NB4 (cell line): ENCODE results near the gene TCF25.
"Not testable (repeated sequence)": the region's sequence is repeated elsewhere in the genome, so short reads cannot be mapped to it uniquely, and the experiment has no call there.

Experiments
- DNase-seq: peaks from one replicate; pipeline ENCODE4 v3.0.0; 2010; ENCODE audit warnings: low read depth
- H3K4me3 ChIP-seq: one replicate; pipeline ENCODE4 v1.5.1; 2011; ENCODE audit warnings: mild to moderate bottlenecking, low read depth, low read length, moderate library complexity
- MYC ChIP-seq: IDR thresholded peaks from 2 replicates; pipeline ENCODE4 v1.6.1; 2011; ENCODE audit warnings: low read depth, low read length
- POLR2A ChIP-seq: IDR thresholded peaks from 2 replicates; pipeline ENCODE4 v1.6.1; 2011; ENCODE audit warnings: mild to moderate bottlenecking; ENCODE audit not compliant: insufficient read length; ENCODE audit errors: extremely low read depth
- TF ChIP-seq, protein P1 (sequence below): IDR thresholded peaks from 2 replicates; pipeline ENCODE4 v1.6.1; 2011; ENCODE audit warnings: low read depth, low read length
- TF ChIP-seq, protein P2 (sequence below): IDR thresholded peaks from one replicate; pipeline ENCODE4 v1.5.1; 2012; ENCODE audit warnings: low read depth, low read length

The TCF25 gene

DNA sequence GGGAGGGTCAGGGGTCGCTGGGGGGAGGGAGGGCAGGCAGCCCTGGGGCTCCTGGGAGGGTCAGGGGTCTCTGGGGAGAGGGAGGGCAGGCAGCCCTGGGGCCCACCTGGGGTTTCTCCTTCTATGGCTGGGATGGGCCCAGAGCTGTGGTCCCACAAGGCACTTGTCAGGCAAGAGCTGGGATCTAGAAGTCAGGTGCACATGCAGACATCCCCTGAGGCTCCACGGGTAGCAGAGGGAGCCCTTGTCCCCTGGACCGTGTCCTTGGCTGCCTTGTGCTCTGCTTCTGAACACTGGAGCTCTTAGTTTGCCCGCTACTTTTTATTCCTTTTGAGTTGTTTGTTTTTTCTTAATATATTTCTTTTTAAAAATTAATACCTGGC lies 51.5 kb downstream of the TCF25 start:
- DNase-seq: peak; percentile 34
- H3K4me3 ChIP-seq: no peak overlapping the region
- TF ChIP-seq, protein P1, sequence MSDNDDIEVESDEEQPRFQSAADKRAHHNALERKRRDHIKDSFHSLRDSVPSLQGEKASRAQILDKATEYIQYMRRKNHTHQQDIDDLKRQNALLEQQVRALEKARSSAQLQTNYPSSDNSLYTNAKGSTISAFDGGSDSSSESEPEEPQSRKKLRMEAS: no peak
- TF ChIP-seq MYC (no peak), POLR2A (no peak)
- TF ChIP-seq, protein P2, sequence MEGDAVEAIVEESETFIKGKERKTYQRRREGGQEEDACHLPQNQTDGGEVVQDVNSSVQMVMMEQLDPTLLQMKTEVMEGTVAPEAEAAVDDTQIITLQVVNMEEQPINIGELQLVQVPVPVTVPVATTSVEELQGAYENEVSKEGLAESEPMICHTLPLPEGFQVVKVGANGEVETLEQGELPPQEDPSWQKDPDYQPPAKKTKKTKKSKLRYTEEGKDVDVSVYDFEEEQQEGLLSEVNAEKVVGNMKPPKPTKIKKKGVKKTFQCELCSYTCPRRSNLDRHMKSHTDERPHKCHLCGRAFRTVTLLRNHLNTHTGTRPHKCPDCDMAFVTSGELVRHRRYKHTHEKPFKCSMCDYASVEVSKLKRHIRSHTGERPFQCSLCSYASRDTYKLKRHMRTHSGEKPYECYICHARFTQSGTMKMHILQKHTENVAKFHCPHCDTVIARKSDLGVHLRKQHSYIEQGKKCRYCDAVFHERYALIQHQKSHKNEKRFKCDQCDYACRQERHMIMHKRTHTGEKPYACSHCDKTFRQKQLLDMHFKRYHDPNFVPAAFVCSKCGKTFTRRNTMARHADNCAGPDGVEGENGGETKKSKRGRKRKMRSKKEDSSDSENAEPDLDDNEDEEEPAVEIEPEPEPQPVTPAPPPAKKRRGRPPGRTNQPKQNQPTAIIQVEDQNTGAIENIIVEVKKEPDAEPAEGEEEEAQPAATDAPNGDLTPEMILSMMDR: no peak

DNA sequence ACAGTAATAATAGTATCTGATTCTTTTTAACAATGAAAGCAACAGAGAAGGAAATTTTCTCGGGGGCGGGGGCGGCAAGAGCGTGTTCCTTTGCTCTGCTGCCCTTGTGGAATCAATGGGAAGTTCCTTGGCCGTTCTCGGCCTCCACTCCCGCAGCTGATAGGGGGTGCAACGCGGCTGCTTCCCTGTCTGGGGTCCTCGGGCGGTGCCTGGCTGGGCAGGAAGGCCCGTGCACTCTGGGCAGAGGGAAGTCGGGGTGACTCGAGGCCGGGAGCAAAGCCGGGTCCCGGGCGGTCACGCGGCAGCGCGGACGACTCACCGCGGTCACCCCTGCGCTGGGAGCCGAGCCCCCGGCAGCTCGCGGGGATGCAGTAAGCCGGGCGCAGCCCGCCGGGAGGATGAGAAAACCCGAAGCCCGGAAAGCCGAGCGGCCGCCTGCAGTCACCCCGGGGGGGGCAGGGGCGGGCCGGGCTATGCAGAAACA lies 52.2 kb downstream of the TCF25 start:
- H3K4me3 ChIP-seq: no peak overlapping the region
- TF ChIP-seq, protein P1: no peak
- TF ChIP-seq, protein P2: no peak
- TF ChIP-seq MYC: no peak
- TF ChIP-seq POLR2A: no peak
- peak; percentile 49 for DNase-seq

DNA sequence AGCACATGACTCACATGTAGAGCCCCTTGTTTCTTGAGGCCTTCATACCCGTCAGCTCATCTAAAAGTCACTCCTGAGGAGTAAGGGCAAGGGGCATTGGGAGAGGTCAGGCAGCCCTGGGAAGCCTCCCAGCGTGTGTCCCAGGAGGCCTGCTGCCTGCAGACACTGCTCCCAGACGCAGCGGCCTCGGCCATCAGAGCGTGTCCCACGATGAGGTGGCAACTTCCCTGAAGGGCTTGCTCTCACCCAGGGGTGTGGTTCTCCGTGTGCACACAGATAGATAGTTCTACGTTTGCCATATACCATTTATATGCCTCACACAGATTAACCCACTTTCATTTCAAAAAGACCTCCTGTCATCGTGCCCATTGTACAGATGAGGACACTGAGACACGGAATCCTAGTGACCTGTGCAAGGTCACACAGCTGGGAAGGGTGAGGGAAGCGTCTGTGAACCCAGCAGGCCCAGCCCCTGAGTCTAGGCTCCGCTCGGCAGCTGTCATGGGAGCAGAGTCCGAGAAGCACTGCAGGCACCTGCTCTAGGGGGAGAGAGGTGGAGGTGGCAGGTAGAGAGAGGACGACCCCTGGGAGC lies 58.0 kb downstream of the TCF25 start:
- no peak for TF ChIP-seq POLR2A
- no peak for TF ChIP-seq MYC
- TF ChIP-seq, protein P2: no peak
- TF ChIP-seq, protein P1: no peak
- DNase-seq: no peak
- no peak overlapping the region for H3K4me3 ChIP-seq

DNA sequence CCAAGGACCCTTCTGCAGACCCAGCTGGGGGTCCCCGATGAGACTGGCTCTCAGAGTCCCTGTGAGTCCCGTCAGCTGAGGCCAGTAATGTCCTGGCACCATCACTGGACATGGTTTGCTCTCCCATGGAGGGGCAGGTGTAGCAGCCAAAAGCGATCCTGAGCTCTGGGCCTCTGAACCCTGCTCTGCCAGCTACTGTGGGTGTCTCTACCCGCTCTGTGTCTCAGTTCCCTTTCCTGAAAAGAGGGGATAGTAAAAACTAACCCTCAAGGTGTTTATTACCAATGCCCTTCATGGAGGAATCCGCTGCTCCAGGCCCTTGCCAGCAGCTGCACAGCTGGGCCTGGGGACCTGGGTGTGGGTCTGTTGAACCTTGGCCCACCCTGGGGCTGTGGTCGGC lies 58.6 kb downstream of the TCF25 start:
- no peak overlapping the region for H3K4me3 ChIP-seq
- no peak for DNase-seq
- TF ChIP-seq, protein P1: no peak
- TF ChIP-seq, protein P2: no peak
- no peak for TF ChIP-seq POLR2A
- no peak for TF ChIP-seq MYC

DNA sequence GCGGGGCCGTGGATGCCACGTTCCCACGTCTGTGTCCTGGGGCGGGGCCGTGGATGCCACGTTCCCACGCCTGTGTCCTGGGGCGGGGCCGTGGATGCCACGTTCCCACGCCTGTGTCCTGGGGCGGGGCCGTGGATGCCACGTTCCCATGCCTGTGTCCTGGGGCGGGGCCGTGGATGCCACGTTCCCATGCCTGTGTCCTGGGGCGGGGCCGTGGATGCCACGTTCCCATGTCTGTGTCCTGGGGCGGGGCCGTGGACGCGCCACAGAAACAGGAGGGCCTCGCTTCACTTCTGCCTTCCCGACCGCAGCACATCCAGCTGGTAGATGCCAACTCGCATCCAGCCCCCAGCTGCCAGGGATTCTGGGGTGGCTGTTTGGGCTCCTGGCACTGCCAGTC lies 60.6 kb downstream of the TCF25 start:
- H3K4me3 ChIP-seq, DNase-seq: not testable (repeated sequence)

DNA sequence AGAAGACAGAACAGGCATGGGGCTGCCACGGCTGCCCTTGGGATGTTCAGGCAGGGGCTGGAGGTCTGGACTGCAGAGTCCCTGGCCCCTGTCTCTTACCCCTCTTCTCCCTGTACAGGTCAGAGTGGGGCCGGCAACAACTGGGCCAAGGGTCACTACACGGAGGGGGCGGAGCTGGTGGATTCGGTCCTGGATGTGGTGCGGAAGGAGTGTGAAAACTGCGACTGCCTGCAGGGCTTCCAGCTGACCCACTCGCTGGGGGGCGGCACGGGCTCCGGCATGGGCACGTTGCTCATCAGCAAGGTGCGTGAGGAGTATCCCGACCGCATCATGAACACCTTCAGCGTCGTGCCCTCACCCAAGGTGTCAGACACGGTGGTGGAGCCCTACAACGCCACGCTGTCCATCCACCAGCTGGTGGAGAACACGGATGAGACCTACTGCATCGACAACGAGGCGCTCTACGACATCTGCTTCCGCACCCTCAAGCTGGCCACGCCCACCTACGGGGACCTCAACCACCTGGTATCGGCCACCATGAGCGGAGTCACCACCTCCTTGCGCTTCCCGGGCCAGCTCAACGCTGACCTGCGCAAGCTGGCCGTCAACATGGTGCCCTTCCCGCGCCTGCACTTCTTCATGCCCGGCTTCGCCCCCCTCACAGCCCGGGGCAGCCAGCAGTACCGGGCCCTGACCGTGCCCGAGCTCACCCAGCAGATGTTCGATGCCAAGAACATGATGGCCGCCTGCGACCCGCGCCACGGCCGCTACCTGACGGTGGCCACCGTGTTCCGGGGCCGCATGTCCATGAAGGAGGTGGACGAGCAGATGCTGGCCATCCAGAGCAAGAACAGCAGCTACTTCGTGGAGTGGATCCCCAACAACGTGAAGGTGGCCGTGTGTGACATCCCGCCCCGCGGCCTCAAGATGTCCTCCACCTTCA lies 61.5 kb downstream of the TCF25 start:
- H3K4me3 ChIP-seq: no peak overlapping the region
- no peak for DNase-seq
- TF ChIP-seq MYC (no peak), POLR2A (no peak)
- TF ChIP-seq, protein P2: no peak
- TF ChIP-seq, protein P1: no peak

DNA sequence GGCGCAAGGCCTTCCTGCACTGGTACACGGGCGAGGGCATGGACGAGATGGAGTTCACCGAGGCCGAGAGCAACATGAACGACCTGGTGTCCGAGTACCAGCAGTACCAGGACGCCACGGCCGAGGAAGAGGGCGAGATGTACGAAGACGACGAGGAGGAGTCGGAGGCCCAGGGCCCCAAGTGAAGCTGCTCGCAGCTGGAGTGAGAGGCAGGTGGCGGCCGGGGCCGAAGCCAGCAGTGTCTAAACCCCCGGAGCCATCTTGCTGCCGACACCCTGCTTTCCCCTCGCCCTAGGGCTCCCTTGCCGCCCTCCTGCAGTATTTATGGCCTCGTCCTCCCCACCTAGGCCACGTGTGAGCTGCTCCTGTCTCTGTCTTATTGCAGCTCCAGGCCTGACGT lies 62.2 kb downstream of the TCF25 start:
- not testable (repeated sequence) for H3K4me3 ChIP-seq, DNase-seq
